Smooth muscle cell (in vitro differentiated cells): Measurements from ENCODE around the gene SYT15. TPM values are rescaled to one million over a fixed set of nuclear protein-coding genes. Genes with fewer than 3 reads are reported as not detected.

Experiments used
- DNase-seq: peaks from one replicate; lab custom pipeline; 2025; ENCODE audit not compliant: unreplicated experiment; lab: John Stamatoyannopoulos, UW
- H2AFZ ChIP-seq: fragments of 200-600 bp; sonication (generic); 2 replicates; pipeline ENCODE4 v1.6.0; 2016; ENCODE audit warnings: antibody characterized with exemption, low read depth, mild to moderate bottlenecking
- H3F3A ChIP-seq: fragments of 200-600 bp; sonication (generic); 2 replicates; pipeline ENCODE4 v1.6.0; 2017; ENCODE audit warnings: antibody characterized with exemption, low read depth
- H3K27ac ChIP-seq: fragments of 200-600 bp; sonication (generic); 2 replicates; pipeline ENCODE4 v1.5.1; 2016; ENCODE audit warnings: low read depth, mild to moderate bottlenecking
- H3K27me3 ChIP-seq: fragments of 200-600 bp; sonication (generic); 2 replicates; pipeline ENCODE4 v1.6.1; 2016; ENCODE audit warnings: low read depth, mild to moderate bottlenecking
- H3K36me3 ChIP-seq: fragments of 200-600 bp; sonication (generic); 2 replicates; pipeline ENCODE4 v1.5.1; 2016; ENCODE audit warnings: low read depth
- H3K4me1 ChIP-seq: fragments of 200-600 bp; sonication (generic); 2 replicates; pipeline ENCODE4 v1.5.1; 2016; ENCODE audit warnings: low read depth
- H3K4me2 ChIP-seq: fragments of 200-600 bp; sonication (generic); 2 replicates; pipeline ENCODE4 v1.6.0; 2016; ENCODE audit warnings: mild to moderate bottlenecking
- H3K4me3 ChIP-seq: fragments of 200-600 bp; sonication (generic); 2 replicates; pipeline ENCODE4 v1.5.1; 2016; ENCODE audit warnings: mild to moderate bottlenecking
- H3K79me2 ChIP-seq: fragments of 200-600 bp; sonication (generic); 2 replicates; pipeline ENCODE4 v1.6.0; 2016; ENCODE audit warnings: low read depth, mild to moderate bottlenecking
- H3K9ac ChIP-seq: fragments of 200-600 bp; sonication (generic); 2 replicates; pipeline ENCODE4 v1.6.0; 2016; ENCODE audit warnings: low read depth
- H3K9me3 ChIP-seq: fragments of 200-600 bp; sonication (generic); replicated peaks from 2 replicates; pipeline ENCODE4 v1.5.1; 2016; ENCODE audit warnings: low read depth
- H4K20me1 ChIP-seq: fragments of 200-600 bp; sonication (generic); 2 replicates; pipeline ENCODE4 v1.6.0; 2016; ENCODE audit warnings: low read depth
- WGBS: methylation state at CpG from one replicate; pipeline ENCODE4 v1.1.7; 2016; ENCODE audit warnings: low lambda C conversion rate; 5-methylcytosine and 5-hydroxymethylcytosine counted together
- polyA plus RNA-seq: library from polyadenylated mRNA; unstranded; fragments of >200 nt; fragmentation: Nextera tagmentation; extraction: Ambion mirVana; gene quantifications from 2 replicates; pipeline ENCODE4 v1.2.1, GENCODE V29; 2016
- total RNA-seq: library from RNA; depleted of rRNA; stranded (reverse); fragments of >200 nt; gene quantifications from 2 replicates; pipeline ENCODE4 v1.2.3, GENCODE V29; 2014
- TF ChIP-seq, protein P1 (sequence below): fragments of 200-600 bp; sonication (generic); IDR thresholded peaks from 2 replicates; pipeline ENCODE4 v1.5.1; 2017; ENCODE audit warnings: borderline replicate concordance, mild to moderate bottlenecking, antibody characterized with exemption; ENCODE audit not compliant: insufficient read depth, poor library complexity, severe bottlenecking

The SYT15 gene
- total and polyA plus RNA-seq, 2 experiments from 2014 or later = 0.22 to 0.89 TPM

DNA sequence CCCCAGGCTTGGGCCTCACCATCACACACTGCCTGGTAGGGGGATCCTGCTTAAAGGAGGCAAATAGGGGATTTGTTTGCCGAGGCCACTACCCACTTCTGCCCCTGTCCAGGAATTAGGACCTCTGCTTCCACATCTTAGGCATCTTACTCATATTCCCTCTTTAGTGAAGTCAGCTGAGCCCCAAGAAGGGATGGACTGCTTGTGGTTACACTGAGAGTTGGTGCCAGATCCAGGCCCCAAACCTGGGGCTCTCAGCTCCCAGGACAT is 20.9 kb upstream of the SYT15 start:
- H3K79me2 ChIP-seq = no peaks in the 10 kb centered on the region
- DNase-seq = no peak
- H2AFZ ChIP-seq = no peak overlapping the region
- no peaks in the 10 kb centered on the region for H3K36me3 ChIP-seq
- 55% methylated on average over 1 of the region's 1 CpG for WGBS
- H3K4me3 ChIP-seq = no peak overlapping the region
- peaks cover 73% of the 10 kb centered on the region for H3K27me3 ChIP-seq
- no peak overlapping the region for H3K27ac ChIP-seq
- TF ChIP-seq, protein P1, sequence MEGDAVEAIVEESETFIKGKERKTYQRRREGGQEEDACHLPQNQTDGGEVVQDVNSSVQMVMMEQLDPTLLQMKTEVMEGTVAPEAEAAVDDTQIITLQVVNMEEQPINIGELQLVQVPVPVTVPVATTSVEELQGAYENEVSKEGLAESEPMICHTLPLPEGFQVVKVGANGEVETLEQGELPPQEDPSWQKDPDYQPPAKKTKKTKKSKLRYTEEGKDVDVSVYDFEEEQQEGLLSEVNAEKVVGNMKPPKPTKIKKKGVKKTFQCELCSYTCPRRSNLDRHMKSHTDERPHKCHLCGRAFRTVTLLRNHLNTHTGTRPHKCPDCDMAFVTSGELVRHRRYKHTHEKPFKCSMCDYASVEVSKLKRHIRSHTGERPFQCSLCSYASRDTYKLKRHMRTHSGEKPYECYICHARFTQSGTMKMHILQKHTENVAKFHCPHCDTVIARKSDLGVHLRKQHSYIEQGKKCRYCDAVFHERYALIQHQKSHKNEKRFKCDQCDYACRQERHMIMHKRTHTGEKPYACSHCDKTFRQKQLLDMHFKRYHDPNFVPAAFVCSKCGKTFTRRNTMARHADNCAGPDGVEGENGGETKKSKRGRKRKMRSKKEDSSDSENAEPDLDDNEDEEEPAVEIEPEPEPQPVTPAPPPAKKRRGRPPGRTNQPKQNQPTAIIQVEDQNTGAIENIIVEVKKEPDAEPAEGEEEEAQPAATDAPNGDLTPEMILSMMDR = no peak
- no peaks in the 10 kb centered on the region for H3K9me3 ChIP-seq
- H3K4me1 ChIP-seq = peaks cover 8% of the 10 kb centered on the region
- H3K9ac ChIP-seq = no peak overlapping the region
- H4K20me1 ChIP-seq = no peaks in the 10 kb centered on the region
- no peaks in the 10 kb centered on the region for H3F3A ChIP-seq
- no peak overlapping the region for H3K4me2 ChIP-seq

DNA sequence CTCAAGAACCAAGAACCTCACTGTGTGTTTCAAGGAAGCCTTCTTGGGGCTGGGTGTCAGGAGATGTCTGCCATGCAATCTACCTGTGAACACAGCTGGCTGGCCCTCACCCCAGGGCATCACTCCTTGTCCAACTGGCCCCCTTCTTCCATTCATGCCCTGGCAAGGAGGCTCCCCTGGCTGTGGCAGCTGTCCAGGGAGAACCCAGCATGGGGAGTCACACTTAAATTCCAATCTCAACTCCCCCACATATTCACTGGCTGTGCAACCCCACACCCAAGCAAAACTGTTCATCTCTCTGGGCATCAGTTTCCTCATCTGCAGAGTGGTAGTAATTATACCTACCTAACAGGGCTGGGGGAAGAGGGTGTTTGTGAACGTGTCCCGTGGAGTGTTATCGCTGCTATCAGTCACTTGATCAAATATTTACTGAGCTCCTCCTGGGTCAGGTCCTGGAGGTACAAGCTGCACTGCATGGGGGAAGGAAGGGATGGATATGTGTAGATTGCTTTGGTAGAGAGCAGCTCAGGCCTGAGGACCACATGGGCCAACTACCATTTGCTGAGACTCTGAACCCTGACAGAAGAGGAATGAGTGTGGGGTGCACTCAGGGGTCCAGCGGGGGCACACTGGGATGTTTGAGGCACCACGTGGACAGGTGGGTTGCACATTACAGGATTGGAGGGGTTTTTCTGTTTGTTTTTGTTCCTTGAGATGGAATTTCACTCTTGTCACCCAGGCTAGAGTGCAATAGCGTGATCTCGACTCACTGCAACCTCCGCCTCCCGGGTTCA is 20.3 kb upstream of the SYT15 start:
- Histone ChIP-seq H3K9me3 (no peaks in the 10 kb centered on the region), H3F3A (no peaks in the 10 kb centered on the region), H3K36me3 (no peaks in the 10 kb centered on the region), H3K4me1 (peaks cover 8% of the 10 kb centered on the region), H3K4me3 (no peak overlapping the region), H3K27me3 (peaks cover 73% of the 10 kb centered on the region), H3K4me2 (no peak overlapping the region), H2AFZ (no peak overlapping the region), H3K9ac (no peak overlapping the region), H3K27ac (no peak overlapping the region), H3K79me2 (no peaks in the 10 kb centered on the region), H4K20me1 (no peaks in the 10 kb centered on the region)
- TF ChIP-seq, protein P1 = no peak
- DNase-seq = no peak
- WGBS = 90% methylated on average over 9 of the region's 9 CpGs

DNA sequence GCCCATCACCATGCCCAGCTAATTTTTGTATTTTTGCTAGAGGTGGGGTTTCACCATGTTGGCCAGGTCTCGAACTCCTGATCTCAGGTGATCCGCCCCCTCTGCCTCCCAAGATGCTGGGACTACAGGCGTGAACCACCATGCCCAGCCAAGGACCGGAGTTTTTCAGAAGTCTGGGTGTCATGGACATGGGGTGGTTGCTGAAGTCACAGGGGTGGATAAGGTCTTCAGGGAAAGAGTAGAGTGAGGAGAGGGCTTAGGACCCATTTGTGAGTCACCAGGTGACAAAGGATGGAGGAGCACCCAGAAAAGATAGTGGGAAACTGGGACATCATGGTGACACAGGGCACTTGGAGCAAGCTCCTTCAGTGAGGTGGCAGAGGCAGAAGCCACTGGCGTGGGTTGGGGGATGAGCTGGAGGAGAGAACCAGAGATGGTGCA is 19.7 kb upstream of the SYT15 start:
- Histone ChIP-seq H3K9ac (no peak overlapping the region), H3K27me3 (peaks cover 71% of the 10 kb centered on the region), H2AFZ (no peak overlapping the region), H3K4me1 (peaks cover 8% of the 10 kb centered on the region), H3F3A (no peaks in the 10 kb centered on the region), H3K36me3 (no peaks in the 10 kb centered on the region), H3K4me2 (no peak overlapping the region), H3K79me2 (no peaks in the 10 kb centered on the region), H3K27ac (no peak overlapping the region), H4K20me1 (no peaks in the 10 kb centered on the region), H3K9me3 (no peaks in the 10 kb centered on the region), H3K4me3 (no peak overlapping the region)
- TF ChIP-seq, protein P1 = no peak
- no peak for DNase-seq
- 93% methylated on average over 5 of the region's 5 CpGs for WGBS

DNA sequence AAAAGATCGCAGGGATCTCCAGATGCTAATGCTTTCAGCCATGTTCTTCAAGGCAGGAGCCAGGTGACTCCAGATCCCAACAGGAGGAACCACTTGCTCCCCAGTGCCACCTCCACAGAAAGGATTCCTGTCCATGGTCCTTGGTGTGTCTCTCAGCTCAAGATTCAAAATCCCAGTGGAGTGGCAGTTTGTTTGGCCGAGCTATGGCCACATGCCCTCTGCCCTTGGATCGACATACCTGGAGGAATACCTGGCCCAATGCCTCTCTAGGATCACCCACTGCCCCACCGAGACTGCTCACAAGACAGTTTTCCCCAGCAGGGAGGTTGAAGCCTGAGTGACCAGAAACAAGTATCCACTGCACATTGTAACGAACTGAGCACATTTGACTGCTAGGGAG is 18.5 kb upstream of the SYT15 start:
- no peak for DNase-seq
- Histone ChIP-seq H3K4me3 (no peak overlapping the region), H3K27me3 (peaks cover 60% of the 10 kb centered on the region)

More for the DNA sequence above, 18.5 kb upstream of the SYT15 start:
- Histone ChIP-seq H3K79me2 (no peaks in the 10 kb centered on the region), H4K20me1 (no peaks in the 10 kb centered on the region), H3K27ac (no peak overlapping the region), H3K4me1 (peaks cover 7% of the 10 kb centered on the region), H3K9me3 (no peaks in the 10 kb centered on the region), H3K4me2 (no peak overlapping the region), H3K36me3 (no peaks in the 10 kb centered on the region), H3F3A (no peaks in the 10 kb centered on the region), H2AFZ (no peak overlapping the region), H3K9ac (no peak overlapping the region)
- TF ChIP-seq, protein P1 = no peak
- WGBS = 75% methylated on average over 5 of the region's 5 CpGs
